GM12878 (cell line): ENCODE measurements around the gene MS4A1. TPM values are rescaled to one million over a fixed set of nuclear protein-coding genes. Genes with fewer than 3 reads are reported as not detected.

Source experiments
- ATAC-seq: fragments of 200-7000 bp; cut with Tn5 transposase; 3 replicates; pipeline ENCODE4 v1.9.1; 2020; ENCODE audit warnings: mild to moderate bottlenecking, moderate library complexity
- BruUV-seq: library from RNA; stranded (reverse); fragments of 400-500 nt; replicated peaks from 2 replicates; lab custom pipeline; 2021; lab: Mats Ljungman, UMichigan
- CTCF ChIA-PET: fragments of 300-600 bp; sonication (Branson Sonifier 250); formaldehyde crosslinking; extraction: SDS; loops from one replicate; lab custom pipeline; 2021; ENCODE audit warnings: inconsistent platforms; lab: Yijun Ruan, JAX
- POLR2A ChIA-PET: fragments of 350-600 bp; formaldehyde crosslinking; extraction: SDS; loops from one replicate; lab custom pipeline; 2021; ENCODE audit warnings: inconsistent platforms; lab: Charles Lee
- RAD21 ChIA-PET: fragments of 300-600 bp; sonication (Branson Sonifier 250); formaldehyde crosslinking; loops from one replicate; lab custom pipeline; 2023; ENCODE audit warnings: antibody characterized with exemption; ENCODE audit not compliant: unreplicated experiment; lab: Charles Lee
- SMC1A ChIA-PET: fragments of 300-600 bp; sonication (Branson Sonifier 250); formaldehyde crosslinking; loops from one replicate; lab custom pipeline; 2023; ENCODE audit not compliant: unreplicated experiment, uncharacterized antibody; lab: Charles Lee
- DNase-seq: peaks from one replicate; pipeline ENCODE4 v3.0.0-alpha.2; 2011; ENCODE audit warnings: low read depth, low spot score
- FAIRE-seq: peaks from 3 replicates; lab custom pipeline; 2011; peaks lifted over from hg19 to GRCh38; lab: Jason Lieb, UNC
- H2AFZ ChIP-seq: 2 replicates; pipeline ENCODE4 v1.6.0; 2011; ENCODE audit warnings: low read depth, low read length, control low read depth; ENCODE audit not compliant: control insufficient read depth
- H3K27ac ChIP-seq: 2 replicates; pipeline ENCODE4 v1.5.1; 2011; ENCODE audit warnings: control low read depth; ENCODE audit not compliant: control insufficient read depth, insufficient read depth
- H3K27me3 ChIP-seq, 2 experiments: replicated peaks in 1 of 2; 2 replicates each; pipeline versions ENCODE4 v1.6.0 to v1.6.1; 2011; ENCODE audit warnings: low read length in 1 of 2; ENCODE audit not compliant: control insufficient read depth in 2 of 2, insufficient read depth in 2 of 2
- H3K36me3 ChIP-seq, 2 experiments: 2 replicates each; pipeline ENCODE4 v1.5.1; 2011; ENCODE audit warnings: low read length in 1 of 2; ENCODE audit not compliant: control insufficient read depth in 2 of 2, insufficient read depth in 2 of 2
- H3K4me1 ChIP-seq: 2 replicates; pipeline ENCODE4 v1.6.1; 2011; ENCODE audit warnings: mild to moderate bottlenecking, low read length, moderate library complexity, mixed read lengths; ENCODE audit not compliant: control insufficient read depth, insufficient read depth
- H3K4me2 ChIP-seq: 2 replicates; pipeline ENCODE4 v1.6.0; 2011; ENCODE audit warnings: control low read depth; ENCODE audit not compliant: control insufficient read depth, insufficient read depth
- H3K4me3 ChIP-seq: fragments of 200-600 bp; sonication (generic); 2 replicates; pipeline ENCODE4 v1.5.1; 2016
- H3K79me2 ChIP-seq: 2 replicates; pipeline ENCODE4 v1.6.0; 2011; ENCODE audit warnings: low read length; ENCODE audit not compliant: control insufficient read depth, insufficient read depth
- H3K9ac ChIP-seq: 2 replicates; pipeline ENCODE4 v1.8.0; 2011; ENCODE audit warnings: low read length, control low read depth, mixed read lengths; ENCODE audit not compliant: control insufficient read depth, insufficient read depth
- H3K9me3 ChIP-seq: replicated peaks from 3 replicates; pipeline ENCODE4 v1.5.1; 2011; ENCODE audit warnings: mild to moderate bottlenecking, low read length; ENCODE audit not compliant: control insufficient read depth, insufficient read depth
- H4K20me1 ChIP-seq: 2 replicates; pipeline ENCODE4 v1.6.0; 2011; ENCODE audit not compliant: control insufficient read depth, insufficient read depth
- ASH2L ChIP-seq: fragments of 300-600, 200-600 bp; sonication (generic); IDR thresholded peaks from 2 replicates; pipeline ENCODE4 v1.6.1; 2017; ENCODE audit warnings: low read depth, mild to moderate bottlenecking, borderline replicate concordance
- BHLHE40 ChIP-seq, 2 experiments: fragments of 450-650 bp in 1 of 2; IDR thresholded peaks; 2 replicates each; pipeline ENCODE4 v1.6.1; 2011 to 2017; ENCODE audit warnings: low read depth in 2 of 2, borderline replicate concordance in 1 of 2, improper control_type of control experiment in 1 of 2, low read length in 1 of 2, mild to moderate bottlenecking in 1 of 2
- CREB1 ChIP-seq: IDR thresholded peaks from 2 replicates; pipeline ENCODE4 v1.6.1; 2012; ENCODE audit warnings: low read depth, mild to moderate bottlenecking, inconsistent platforms
- MXI1 ChIP-seq: fragments of 150-350 bp; IDR thresholded peaks from 2 replicates; pipeline ENCODE4 v1.6.1; 2011; ENCODE audit warnings: low read depth, mild to moderate bottlenecking, inconsistent platforms, low read length, improper control_type of control experiment
- RAD51 ChIP-seq: fragments of 450-650 bp; IDR thresholded peaks from 2 replicates; pipeline ENCODE4 v1.6.1; 2016; ENCODE audit warnings: moderate library complexity, mild to moderate bottlenecking, inconsistent platforms
- RCOR1 ChIP-seq: conservative IDR thresholded peaks from 2 replicates; pipeline ENCODE4 v1.6.1; 2012; ENCODE audit warnings: low read depth, low read length, improper control_type of control experiment
- RELA ChIP-seq: fragments of 450-650 bp; IDR thresholded peaks from 2 replicates; pipeline ENCODE4 v1.8.0; 2014; ENCODE audit warnings: borderline replicate concordance; ENCODE audit not compliant: partially characterized antibody
- SIN3A ChIP-seq: IDR thresholded peaks from 2 replicates; pipeline ENCODE4 v1.6.1; 2012; ENCODE audit warnings: low read depth, low read length, improper control_type of control experiment
- in situ Hi-C: fragments of 300-500 bp; cut with MboI; formaldehyde crosslinking; loops from 9 replicates; pipeline ENCODE4 v1.14.3; 2018; ENCODE audit warnings: mixed read lengths
- intact Hi-C: fragments of 100-400 bp; cut with micrococcal nuclease; formaldehyde crosslinking; loops from one replicate; pipeline ENCODE4 v1.14.2; 2022; ENCODE audit not compliant: unreplicated experiment
- polyA plus RNA-seq, 11 experiments: library from polyadenylated mRNA; depleted of rRNA in 4 of 11; unstranded in 6 of 11; stranded (reverse) in 5 of 11; fragments of >200 nt; fragmentation: Nextera tagmentation in 4 of 11; fragmentation: Illumina TruSeq in 1 of 11; extraction: Ambion mirVana in 4 of 11; extraction: Trizol in 1 of 11; gene quantifications; 1 replicate in 1 of 11; 2 replicates in 10 of 11; pipeline versions ENCODE4 v1.2.1 to v1.2.3, GENCODE V29; 2011 to 2016; ENCODE audit warnings: inconsistent platforms in 2 of 11, missing spikeins in 2 of 11, low read depth in 1 of 11
- total RNA-seq, 4 experiments: library from RNA; depleted of rRNA in 3 of 4; stranded (reverse); fragments of >200 nt in 3 of 4; fragmentation: Illumina TruSeq in 1 of 4; extraction: Trizol in 1 of 4; gene quantifications; 2 replicates each; pipeline versions ENCODE4 v1.2.1 to v1.2.3, GENCODE V29; 2013 to 2021
- TF ChIP-seq, protein P1 (sequence below): fragments of 450-650 bp; conservative IDR thresholded peaks from 2 replicates; pipeline ENCODE4 v1.6.1; 2017; ENCODE audit warnings: mild to moderate bottlenecking, moderate library complexity
- TF ChIP-seq, protein P2 (sequence below): fragments of 450-650 bp; IDR thresholded peaks from 2 replicates; pipeline ENCODE4 v1.6.1; 2017; ENCODE audit warnings: borderline replicate concordance
- TF ChIP-seq, protein P3 (sequence below): fragments of 450-650 bp; IDR thresholded peaks from 2 replicates; pipeline ENCODE4 v1.6.1; 2016; ENCODE audit warnings: mild to moderate bottlenecking, moderate library complexity, borderline replicate concordance

Gene MS4A1
- total and polyA plus RNA-seq, 10 of the 15 experiments (the other 5 are each of a cell fraction or from before 2014, with no cell fraction given), result 329 to 2,106 (median 687) TPM

DNA sequence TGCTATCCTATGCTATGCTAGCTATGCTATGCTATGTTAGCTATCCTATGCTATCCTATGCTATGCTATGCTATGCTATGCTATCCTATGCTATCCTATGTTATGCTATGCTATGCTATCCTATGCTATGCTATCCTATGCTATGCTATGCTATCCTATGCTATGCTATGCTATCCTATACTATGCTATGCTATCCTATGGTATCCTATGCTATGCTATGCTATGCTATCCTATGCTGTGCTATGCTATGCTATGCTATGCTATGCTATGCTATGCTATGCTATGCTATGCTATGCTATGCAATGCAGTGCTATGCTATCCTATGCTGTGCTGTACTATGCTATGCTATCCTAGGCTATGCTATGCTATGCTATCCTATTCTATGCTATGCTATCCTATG is 8.6 kb upstream of the MS4A1 start:
- no peak overlapping the region for H3K9ac ChIP-seq
- no peaks in the 10 kb centered on the region for H3K27me3 ChIP-seq
- peak overlapping the region; percentile 87 for H3K4me2 ChIP-seq
- no peaks in the 10 kb centered on the region for H4K20me1 ChIP-seq
- no peak overlapping the region; the same call in 1 of the 2 replicates for H2AFZ ChIP-seq
- no peaks in the 10 kb centered on the region for H3K36me3 ChIP-seq
- ChIA-PET CTCF (no interaction called here), RAD21 (interaction anchor here (2.7 kb wide), 1 partner anchor 10 kb away, joined by 16 read pairs; the partner anchor contains the start of gene MS4A1), POLR2A (interaction anchor here (1.2 to 1.9 kb wide), 2 partner anchors 8 to 54 kb away, joined by 3 to 7 read pairs; partner anchors contain the start of gene MS4A1), SMC1A (interaction anchor here (1.3 to 1.9 kb wide), 4 partner anchors 13 to 80 kb away, joined by 3 to 9 read pairs (median 4); no protein-coding TSS in a partner anchor)
- in situ Hi-C loops, result no loop called here
- no peak overlapping the region; the same call in 1 of the 2 replicates for H3K27ac ChIP-seq
- ATAC-seq (0 out of 3 replicates have a peak, but pooled peaks have one; percentile 28), FAIRE-seq (no peak), DNase-seq (no peak)
- H3K4me3 ChIP-seq, result no peak overlapping the region
- no peaks in the 10 kb centered on the region for H3K79me2 ChIP-seq
- H3K4me1 ChIP-seq, result peaks cover 16% of the 10 kb centered on the region
- intact Hi-C loops, result no loop called here
- no peaks in the 10 kb centered on the region; the same call in 2 of the 3 replicates for H3K9me3 ChIP-seq
- no TSS peak for BruUV-seq
- TF ChIP-seq, protein P1, sequence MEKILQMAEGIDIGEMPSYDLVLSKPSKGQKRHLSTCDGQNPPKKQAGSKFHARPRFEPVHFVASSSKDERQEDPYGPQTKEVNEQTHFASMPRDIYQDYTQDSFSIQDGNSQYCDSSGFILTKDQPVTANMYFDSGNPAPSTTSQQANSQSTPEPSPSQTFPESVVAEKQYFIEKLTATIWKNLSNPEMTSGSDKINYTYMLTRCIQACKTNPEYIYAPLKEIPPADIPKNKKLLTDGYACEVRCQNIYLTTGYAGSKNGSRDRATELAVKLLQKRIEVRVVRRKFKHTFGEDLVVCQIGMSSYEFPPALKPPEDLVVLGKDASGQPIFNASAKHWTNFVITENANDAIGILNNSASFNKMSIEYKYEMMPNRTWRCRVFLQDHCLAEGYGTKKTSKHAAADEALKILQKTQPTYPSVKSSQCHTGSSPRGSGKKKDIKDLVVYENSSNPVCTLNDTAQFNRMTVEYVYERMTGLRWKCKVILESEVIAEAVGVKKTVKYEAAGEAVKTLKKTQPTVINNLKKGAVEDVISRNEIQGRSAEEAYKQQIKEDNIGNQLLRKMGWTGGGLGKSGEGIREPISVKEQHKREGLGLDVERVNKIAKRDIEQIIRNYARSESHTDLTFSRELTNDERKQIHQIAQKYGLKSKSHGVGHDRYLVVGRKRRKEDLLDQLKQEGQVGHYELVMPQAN, result no peak
- TF ChIP-seq, protein P2, sequence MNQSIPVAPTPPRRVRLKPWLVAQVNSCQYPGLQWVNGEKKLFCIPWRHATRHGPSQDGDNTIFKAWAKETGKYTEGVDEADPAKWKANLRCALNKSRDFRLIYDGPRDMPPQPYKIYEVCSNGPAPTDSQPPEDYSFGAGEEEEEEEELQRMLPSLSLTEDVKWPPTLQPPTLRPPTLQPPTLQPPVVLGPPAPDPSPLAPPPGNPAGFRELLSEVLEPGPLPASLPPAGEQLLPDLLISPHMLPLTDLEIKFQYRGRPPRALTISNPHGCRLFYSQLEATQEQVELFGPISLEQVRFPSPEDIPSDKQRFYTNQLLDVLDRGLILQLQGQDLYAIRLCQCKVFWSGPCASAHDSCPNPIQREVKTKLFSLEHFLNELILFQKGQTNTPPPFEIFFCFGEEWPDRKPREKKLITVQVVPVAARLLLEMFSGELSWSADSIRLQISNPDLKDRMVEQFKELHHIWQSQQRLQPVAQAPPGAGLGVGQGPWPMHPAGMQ, result no peak
- no peak for TF ChIP-seq RELA
- no peak for TF ChIP-seq RAD51
- TF ChIP-seq SIN3A, result no peak
- no peak for TF ChIP-seq ASH2L
- no peak for TF ChIP-seq CREB1
- no peak for TF ChIP-seq MXI1
- TF ChIP-seq, protein P3, sequence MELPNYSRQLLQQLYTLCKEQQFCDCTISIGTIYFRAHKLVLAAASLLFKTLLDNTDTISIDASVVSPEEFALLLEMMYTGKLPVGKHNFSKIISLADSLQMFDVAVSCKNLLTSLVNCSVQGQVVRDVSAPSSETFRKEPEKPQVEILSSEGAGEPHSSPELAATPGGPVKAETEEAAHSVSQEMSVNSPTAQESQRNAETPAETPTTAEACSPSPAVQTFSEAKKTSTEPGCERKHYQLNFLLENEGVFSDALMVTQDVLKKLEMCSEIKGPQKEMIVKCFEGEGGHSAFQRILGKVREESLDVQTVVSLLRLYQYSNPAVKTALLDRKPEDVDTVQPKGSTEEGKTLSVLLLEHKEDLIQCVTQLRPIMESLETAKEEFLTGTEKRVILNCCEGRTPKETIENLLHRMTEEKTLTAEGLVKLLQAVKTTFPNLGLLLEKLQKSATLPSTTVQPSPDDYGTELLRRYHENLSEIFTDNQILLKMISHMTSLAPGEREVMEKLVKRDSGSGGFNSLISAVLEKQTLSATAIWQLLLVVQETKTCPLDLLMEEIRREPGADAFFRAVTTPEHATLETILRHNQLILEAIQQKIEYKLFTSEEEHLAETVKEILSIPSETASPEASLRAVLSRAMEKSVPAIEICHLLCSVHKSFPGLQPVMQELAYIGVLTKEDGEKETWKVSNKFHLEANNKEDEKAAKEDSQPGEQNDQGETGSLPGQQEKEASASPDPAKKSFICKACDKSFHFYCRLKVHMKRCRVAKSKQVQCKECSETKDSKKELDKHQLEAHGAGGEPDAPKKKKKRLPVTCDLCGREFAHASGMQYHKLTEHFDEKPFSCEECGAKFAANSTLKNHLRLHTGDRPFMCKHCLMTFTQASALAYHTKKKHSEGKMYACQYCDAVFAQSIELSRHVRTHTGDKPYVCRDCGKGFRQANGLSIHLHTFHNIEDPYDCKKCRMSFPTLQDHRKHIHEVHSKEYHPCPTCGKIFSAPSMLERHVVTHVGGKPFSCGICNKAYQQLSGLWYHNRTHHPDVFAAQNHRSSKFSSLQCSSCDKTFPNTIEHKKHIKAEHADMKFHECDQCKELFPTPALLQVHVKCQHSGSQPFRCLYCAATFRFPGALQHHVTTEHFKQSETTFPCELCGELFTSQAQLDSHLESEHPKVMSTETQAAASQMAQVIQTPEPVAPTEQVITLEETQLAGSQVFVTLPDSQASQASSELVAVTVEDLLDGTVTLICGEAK, result no peak
- TF ChIP-seq BHLHE40 (IDR thresholded peaks at IDR 0.05; ENCODE audit: borderline replicate concordance in 1 of 2, low read depth in 2 of 2, low read length in 1 of 2), result no peak
- no peak for TF ChIP-seq RCOR1
